C4-2B (cell line): ENCODE data around the gene KANK3.
"Not testable (repeated sequence)": the region's sequence is repeated elsewhere in the genome, so short reads cannot be mapped to it uniquely, and the experiment has no call there.

Source experiments
- ZFX ChIP-seq: fragments of 450-650 bp; IDR thresholded peaks from 2 replicates; pipeline ENCODE4 v1.6.1; 2017
- TF ChIP-seq, protein P1 (sequence below): fragments of 450-650 bp; conservative IDR thresholded peaks from 2 replicates; pipeline ENCODE4 v1.5.1; 2017; ENCODE audit warnings: mild to moderate bottlenecking

GRCh38 chr19:8349629-8350372, 6.7 kb upstream of the KANK3 start:
- TF ChIP-seq, protein P1, sequence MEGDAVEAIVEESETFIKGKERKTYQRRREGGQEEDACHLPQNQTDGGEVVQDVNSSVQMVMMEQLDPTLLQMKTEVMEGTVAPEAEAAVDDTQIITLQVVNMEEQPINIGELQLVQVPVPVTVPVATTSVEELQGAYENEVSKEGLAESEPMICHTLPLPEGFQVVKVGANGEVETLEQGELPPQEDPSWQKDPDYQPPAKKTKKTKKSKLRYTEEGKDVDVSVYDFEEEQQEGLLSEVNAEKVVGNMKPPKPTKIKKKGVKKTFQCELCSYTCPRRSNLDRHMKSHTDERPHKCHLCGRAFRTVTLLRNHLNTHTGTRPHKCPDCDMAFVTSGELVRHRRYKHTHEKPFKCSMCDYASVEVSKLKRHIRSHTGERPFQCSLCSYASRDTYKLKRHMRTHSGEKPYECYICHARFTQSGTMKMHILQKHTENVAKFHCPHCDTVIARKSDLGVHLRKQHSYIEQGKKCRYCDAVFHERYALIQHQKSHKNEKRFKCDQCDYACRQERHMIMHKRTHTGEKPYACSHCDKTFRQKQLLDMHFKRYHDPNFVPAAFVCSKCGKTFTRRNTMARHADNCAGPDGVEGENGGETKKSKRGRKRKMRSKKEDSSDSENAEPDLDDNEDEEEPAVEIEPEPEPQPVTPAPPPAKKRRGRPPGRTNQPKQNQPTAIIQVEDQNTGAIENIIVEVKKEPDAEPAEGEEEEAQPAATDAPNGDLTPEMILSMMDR: not testable (repeated sequence)
- not testable (repeated sequence) for TF ChIP-seq ZFX
